ENCODE results near the gene FAP. TPM values are rescaled to one million over a fixed set of nuclear protein-coding genes. Genes with fewer than 3 reads are reported as not detected.

The FAP gene
- 0.52 and 1.2 TPM in 2 replicates for total RNA-seq (2014; rRNA removed; shearing (Covaris generic); ENCODE audit: low replicate concordance)

- DNase-seq: peak; percentile 42
- Histone ChIP-seq H3K27me3 (no peaks in the 10 kb centered on the region), H3K36me3 (no peaks in the 10 kb centered on the region), H3K9me3 (no peaks in the 10 kb centered on the region), H3K4me3 (peak within 1 kb of the TSS; percentile 25)
These were observed at the start of gene FAP for GRCh38 chr2:162243294-162243693. FAP (minus strand) TSS chr2:162243445; CDS start chr2:162243327, 118 bp downstream.

- no peaks in the 10 kb centered on the region for H3K27me3 ChIP-seq
- H3K9me3 ChIP-seq: no peaks in the 10 kb centered on the region
- DNase-seq: no peak
- H3K36me3 ChIP-seq: no peaks in the 10 kb centered on the region
- H3K4me3 ChIP-seq: no peak overlapping the region
These were observed 48.5 kb upstream of the FAP start for GRCh38 chr2:162291748-162292147.

- no peak for DNase-seq
- Histone ChIP-seq H3K9me3 (no peaks in the 10 kb centered on the region), H3K36me3 (no peaks in the 10 kb centered on the region), H3K4me3 (no peak overlapping the region), H3K27me3 (no peaks in the 10 kb centered on the region)
These were observed 39.6 kb upstream of the FAP start for GRCh38 chr2:162282765-162283425.

GRCh38 chr2:162280654-162281053 is 37.4 kb upstream of the FAP start:
- DNase-seq: no peak
- no peak overlapping the region for H3K4me3 ChIP-seq
- no peaks in the 10 kb centered on the region for H3K36me3 ChIP-seq
- H3K27me3 ChIP-seq: no peaks in the 10 kb centered on the region
- no peaks in the 10 kb centered on the region for H3K9me3 ChIP-seq

- no peaks in the 10 kb centered on the region for H3K9me3 ChIP-seq
- DNase-seq: no peak
- no peaks in the 10 kb centered on the region for H3K36me3 ChIP-seq
- H3K27me3 ChIP-seq: no peaks in the 10 kb centered on the region
- no peak overlapping the region for H3K4me3 ChIP-seq
These were observed 34.1 kb upstream of the FAP start for GRCh38 chr2:162277381-162277780.

- Histone ChIP-seq H3K9me3 (no peaks in the 10 kb centered on the region), H3K27me3 (no peaks in the 10 kb centered on the region), H3K4me3 (no peak overlapping the region), H3K36me3 (peaks cover 2% of the 10 kb centered on the region)
- no peak for DNase-seq
These were observed 24.8 kb upstream of the FAP start for GRCh38 chr2:162267996-162268395.

- Histone ChIP-seq H3K27me3 (no peaks in the 10 kb centered on the region), H3K4me3 (no peak overlapping the region), H3K36me3 (peaks cover 2% of the 10 kb centered on the region), H3K9me3 (no peaks in the 10 kb centered on the region)
- DNase-seq: no peak
These were observed 24.3 kb upstream of the FAP start for GRCh38 chr2:162267496-162267895.

- no peaks in the 10 kb centered on the region; the same call in none of the 2 replicates for H3K36me3 ChIP-seq
- no peak overlapping the region for H3K4me3 ChIP-seq
- no peaks in the 10 kb centered on the region for H3K27me3 ChIP-seq
- no peaks in the 10 kb centered on the region for H3K9me3 ChIP-seq
- DNase-seq: no peak
These were observed 23.2 kb upstream of the FAP start for GRCh38 chr2:162266460-162266760.

GRCh38 chr2:162265666-162266459 is 22.6 kb upstream of the FAP start:
- Histone ChIP-seq H3K36me3 (no peaks in the 10 kb centered on the region; the same call in 1 of the 2 replicates), H3K9me3 (no peaks in the 10 kb centered on the region), H3K27me3 (no peaks in the 10 kb centered on the region), H3K4me3 (no peak overlapping the region)
- no peak for DNase-seq

GRCh38 chr2:162261032-162261945 is 18.0 kb upstream of the FAP start:
- no peak overlapping the region for H3K4me3 ChIP-seq
- H3K27me3 ChIP-seq: no peaks in the 10 kb centered on the region
- H3K36me3 ChIP-seq: no peaks in the 10 kb centered on the region
- H3K9me3 ChIP-seq: no peaks in the 10 kb centered on the region
- peak; percentile 67 for DNase-seq

GRCh38 chr2:162258686-162259085 is 15.4 kb upstream of the FAP start:
- Histone ChIP-seq H3K4me3 (no peak overlapping the region), H3K36me3 (no peaks in the 10 kb centered on the region), H3K27me3 (no peaks in the 10 kb centered on the region), H3K9me3 (no peaks in the 10 kb centered on the region)
- DNase-seq: no peak

GRCh38 chr2:162258169-162258568 is 14.9 kb upstream of the FAP start:
- H3K27me3 ChIP-seq: no peaks in the 10 kb centered on the region
- no peak overlapping the region for H3K4me3 ChIP-seq
- H3K9me3 ChIP-seq: no peaks in the 10 kb centered on the region
- no peak for DNase-seq
- no peaks in the 10 kb centered on the region for H3K36me3 ChIP-seq

GRCh38 chr2:162257425-162257824 is 14.2 kb upstream of the FAP start:
- no peaks in the 10 kb centered on the region for H3K9me3 ChIP-seq
- H3K4me3 ChIP-seq: no peak overlapping the region
- H3K27me3 ChIP-seq: no peaks in the 10 kb centered on the region
- no peak for DNase-seq
- no peaks in the 10 kb centered on the region for H3K36me3 ChIP-seq

- peak; percentile 19 for DNase-seq
- Histone ChIP-seq H3K4me3 (no peak overlapping the region), H3K9me3 (no peaks in the 10 kb centered on the region), H3K36me3 (no peaks in the 10 kb centered on the region), H3K27me3 (no peaks in the 10 kb centered on the region)
These were observed 13.3 kb upstream of the FAP start for GRCh38 chr2:162256591-162256991.

GRCh38 chr2:162254236-162254871 is 11.1 kb upstream of the FAP start:
- DNase-seq: no peak
- H3K36me3 ChIP-seq: no peaks in the 10 kb centered on the region
- no peaks in the 10 kb centered on the region; the same call in 1 of the 2 replicates for H3K9me3 ChIP-seq
- no peaks in the 10 kb centered on the region for H3K27me3 ChIP-seq
- H3K4me3 ChIP-seq: no peak overlapping the region

- Histone ChIP-seq H3K9me3 (no peaks in the 10 kb centered on the region; the same call in 1 of the 2 replicates), H3K27me3 (no peaks in the 10 kb centered on the region), H3K4me3 (no peak overlapping the region), H3K36me3 (no peaks in the 10 kb centered on the region)
- no peak for DNase-seq
These were observed 10.2 kb upstream of the FAP start for GRCh38 chr2:162253435-162253834.

GRCh38 chr2:162252153-162252552 is 8.9 kb upstream of the FAP start:
- Histone ChIP-seq H3K36me3 (no peaks in the 10 kb centered on the region), H3K9me3 (no peaks in the 10 kb centered on the region; the same call in 1 of the 2 replicates), H3K4me3 (no peak overlapping the region), H3K27me3 (no peaks in the 10 kb centered on the region)
- DNase-seq: no peak

All from MG63 (cell line).